K562 (cell line): ENCODE results near the gene CRELD2. TPM values are rescaled to one million over a fixed set of nuclear protein-coding genes. Genes with fewer than 3 reads are reported as not detected.

Source experiments
- ARID3B ChIP-seq: fragments of 250-450 bp; sonication (Bioruptor Pico); IDR thresholded peaks from 2 replicates; pipeline ENCODE4 v1.4.0; 2020; ENCODE audit warnings: borderline replicate concordance
- CAMTA2 ChIP-seq: fragments of 250-450 bp; sonication (Bioruptor Pico); conservative IDR thresholded peaks from 2 replicates; pipeline ENCODE4 v1.5.1; 2022
- COPS2 ChIP-seq: fragments of 450-650 bp; conservative IDR thresholded peaks from 2 replicates; pipeline ENCODE4 v1.6.1; 2016; ENCODE audit warnings: mild to moderate bottlenecking, moderate library complexity
- GABPA ChIP-seq: fragments of 200-800 bp; sonication (Bioruptor generic); conservative IDR thresholded peaks from 2 replicates; pipeline ENCODE4 v1.6.1; 2016; ENCODE audit warnings: low read depth, missing genetic modification characterization, missing compliant biosample characterization
- HNRNPK ChIP-seq: fragments of 200-400 bp; formaldehyde crosslinking; IDR thresholded peaks from one replicate; pipeline ENCODE4 v1.6.1; 2018; ENCODE audit warnings: mild to moderate bottlenecking, low read depth, low read length; ENCODE audit not compliant: poor library complexity, severe bottlenecking
- LCOR ChIP-seq: sonication (generic); formaldehyde crosslinking; IDR thresholded peaks from 2 replicates; pipeline ENCODE4 v1.8.0; 2022; ENCODE audit warnings: mild to moderate bottlenecking, missing genetic modification reagents
- MBD2 ChIP-seq: sonication (generic); IDR thresholded peaks from 2 replicates; pipeline ENCODE4 v1.6.1; 2016; ENCODE audit warnings: low read depth, borderline replicate concordance
- NRF1 ChIP-seq, 2 experiments: fragments of 450-650 bp; IDR thresholded peaks in 1 of 2; conservative IDR thresholded peaks in 1 of 2; 2 replicates each; pipeline ENCODE4 v1.6.1; 2014; ENCODE audit warnings: mild to moderate bottlenecking in 2 of 2
- PBX2 ChIP-seq, 2 experiments: IDR thresholded peaks in 1 of 2; conservative IDR thresholded peaks in 1 of 2; 2 replicates each; pipeline ENCODE4 v1.6.1; 2016; ENCODE audit warnings: low read depth in 2 of 2, mild to moderate bottlenecking in 1 of 2, missing compliant biosample characterization in 1 of 2, missing genetic modification characterization in 1 of 2, moderate library complexity in 1 of 2
- PHB ChIP-seq: fragments of 250-450 bp; sonication (Bioruptor Pico); IDR thresholded peaks from 2 replicates; pipeline ENCODE4 v1.5.0; 2021
- POLR2AphosphoS2 ChIP-seq: IDR thresholded peaks from 2 replicates; pipeline ENCODE4 v1.6.1; 2012; ENCODE audit warnings: low read length, improper control_type of control experiment
- RNF2 ChIP-seq: sonication (generic); IDR thresholded peaks from 2 replicates; pipeline ENCODE4 v1.6.1; 2016
- SRSF3 ChIP-seq: fragments of 200-400 bp; formaldehyde crosslinking; IDR thresholded peaks from 2 replicates; pipeline ENCODE4 v1.6.1; 2016; ENCODE audit warnings: mild to moderate bottlenecking, low read length, moderate library complexity; ENCODE audit not compliant: insufficient read depth
- TAF1 ChIP-seq: IDR thresholded peaks from 2 replicates; pipeline ENCODE4 v1.6.1; 2011; ENCODE audit warnings: mild to moderate bottlenecking, low read length, moderate library complexity; ENCODE audit not compliant: insufficient read depth, control insufficient read depth, severe bottlenecking; ENCODE audit errors: extremely low read depth
- TAF15 ChIP-seq: fragments of 200-400 bp; formaldehyde crosslinking; IDR thresholded peaks from 2 replicates; pipeline ENCODE4 v1.6.1; 2017; ENCODE audit warnings: mild to moderate bottlenecking, low read depth, low read length, moderate library complexity
- U2AF1 ChIP-seq: fragments of 200-400 bp; formaldehyde crosslinking; optimal IDR thresholded peaks from 2 replicates; pipeline ENCODE3; 2017; ENCODE audit warnings: mild to moderate bottlenecking, low read depth, low read length, moderate library complexity
- WHSC1 ChIP-seq: IDR thresholded peaks from one replicate; pipeline ENCODE4 v1.6.1; 2012; ENCODE audit warnings: low read length, control low read depth, inconsistent platforms
- ZNF398 ChIP-seq: fragments of 250-450 bp; sonication (Bioruptor Pico); IDR thresholded peaks from 2 replicates; pipeline ENCODE4 v1.8.0; 2021; ENCODE audit warnings: moderate library complexity, mild to moderate bottlenecking, inconsistent platforms
- polyA plus RNA-seq, 8 experiments: library from polyadenylated mRNA; depleted of rRNA in 4 of 8; stranded (reverse) in 5 of 8; unstranded in 3 of 8; fragments of >200 nt; fragmentation: Nextera tagmentation in 2 of 8; fragmentation: Illumina TruSeq in 1 of 8; extraction: Ambion mirVana in 2 of 8; extraction: Trizol in 1 of 8; gene quantifications; 2 replicates each; pipeline versions ENCODE4 v1.2.1 to v1.2.3, GENCODE V29; 2011 to 2014; ENCODE audit warnings: inconsistent platforms in 1 of 8, missing spikeins in 1 of 8
- total RNA-seq, 7 experiments: library from RNA; depleted of rRNA in 6 of 7; stranded (reverse); fragments of >200 nt in 6 of 7; fragmentation: Illumina TruSeq in 2 of 7; extraction: Trizol in 2 of 7; gene quantifications; 2 replicates each; pipeline versions ENCODE4 v1.2.1 to v1.2.3, GENCODE V29; 2011 to 2021; ENCODE audit warnings: low replicate concordance in 1 of 7
- TF ChIP-seq, protein P1 (sequence below): fragments of 250-450 bp; sonication (Bioruptor Pico); IDR thresholded peaks from 2 replicates; pipeline ENCODE4 v1.8.0; 2021; ENCODE audit warnings: moderate library complexity, mild to moderate bottlenecking, inconsistent platforms
- TF ChIP-seq, protein P2 (sequence below): sonication (generic); formaldehyde crosslinking; IDR thresholded peaks from 2 replicates; pipeline ENCODE4 v1.8.0; 2022; ENCODE audit warnings: missing genetic modification reagents, mild to moderate bottlenecking, borderline replicate concordance

CRELD2 gene
- total and polyA plus RNA-seq, 9 of the 15 experiments (the other 6 are each of a cell fraction or from before 2014, with no cell fraction given) = 0.96 to 25.3 (median 8.8) TPM

GRCh38 chr22:49960159-49961004 lies 41.9 kb downstream of the CRELD2 start, which contains the start of gene PIM3 (continued):
- TF ChIP-seq COPS2 = no peak
- no peak for TF ChIP-seq ZNF398 (CRISPR knock-in tag)
- no peak for TF ChIP-seq POLR2AphosphoS2
- TF ChIP-seq WHSC1 = no peak
- no peak for TF ChIP-seq ARID3B (CRISPR knock-in tag)
- TF ChIP-seq PHB (CRISPR knock-in tag) = no peak
- no peak for TF ChIP-seq TAF15
- peak; percentile 94 to 95 for TF ChIP-seq NRF1 (conservative IDR thresholded peaks at IDR 0.05 in 1 of 2, IDR thresholded peaks at IDR 0.05 in 1 of 2)
- 0 out of 2 replicates have a peak, but pooled peaks have one; percentile 26 for TF ChIP-seq RNF2
- TF ChIP-seq U2AF1 = no peak
- TF ChIP-seq SRSF3 = no peak
- TF ChIP-seq, protein P1, sequence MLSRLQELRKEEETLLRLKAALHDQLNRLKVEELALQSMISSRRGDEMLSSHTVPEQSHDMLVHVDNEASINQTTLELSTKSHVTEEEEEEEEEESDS (CRISPR knock-in tag) = no peak
- TF ChIP-seq, protein P2, sequence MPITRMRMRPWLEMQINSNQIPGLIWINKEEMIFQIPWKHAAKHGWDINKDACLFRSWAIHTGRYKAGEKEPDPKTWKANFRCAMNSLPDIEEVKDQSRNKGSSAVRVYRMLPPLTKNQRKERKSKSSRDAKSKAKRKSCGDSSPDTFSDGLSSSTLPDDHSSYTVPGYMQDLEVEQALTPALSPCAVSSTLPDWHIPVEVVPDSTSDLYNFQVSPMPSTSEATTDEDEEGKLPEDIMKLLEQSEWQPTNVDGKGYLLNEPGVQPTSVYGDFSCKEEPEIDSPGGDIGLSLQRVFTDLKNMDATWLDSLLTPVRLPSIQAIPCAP = no peak
- TF ChIP-seq CAMTA2 (CRISPR knock-in tag) = no peak
- no peak for TF ChIP-seq HNRNPK
- no peak for TF ChIP-seq PBX2 (CRISPR knock-in tag; IDR thresholded peaks at IDR 0.05; ENCODE audit: low read depth)
- no peak for TF ChIP-seq PBX2 (tag; conservative IDR thresholded peaks at IDR 0.05; ENCODE audit: low read depth)
- peak; percentile 88 for TF ChIP-seq GABPA (tag)
- TF ChIP-seq MBD2 = peak; percentile 78; the same call in 1 of the 2 replicates
- TF ChIP-seq TAF1 = peak; percentile 80
- no peak for TF ChIP-seq LCOR (CRISPR knock-in tag)
